Ascending aorta (tissue), 2 donors: ENCODE data around the gene PLAAT4. TPM values are rescaled to one million over a fixed set of nuclear protein-coding genes. Genes with fewer than 3 reads are reported as not detected.
"Not testable (repeated sequence)": the region's sequence is repeated elsewhere in the genome, so short reads cannot be mapped to it uniquely, and the experiment has no call there.

Experiments used
- DNase-seq, 2 donors: peaks; one replicate each; pipeline ENCODE4 v3.0.0-alpha.2; 2019; ENCODE audit warnings: low spot score in 2 of 2
- H3K27ac ChIP-seq, 2 donors: fragments of 200-600 bp; sonication (generic); one replicate each; pipeline ENCODE4 v1.5.1; 2016 to 2017; ENCODE audit warnings: mild to moderate bottlenecking in 1 of 2
- H3K27me3 ChIP-seq: fragments of 200-600 bp; sonication (generic); one replicate; pipeline ENCODE4 v1.5.1; 2017
- H3K36me3 ChIP-seq, 2 donors: fragments of 200-600 bp; sonication (generic); one replicate each; pipeline ENCODE4 v1.5.1; 2016
- H3K4me1 ChIP-seq, 2 donors: fragments of 200-600 bp; sonication (generic); one replicate each; pipeline ENCODE4 v1.5.1; 2016 to 2017; ENCODE audit warnings: mild to moderate bottlenecking in 1 of 2
- H3K4me3 ChIP-seq, 2 donors: fragments of 200-600 bp; sonication (generic); one replicate each; pipeline ENCODE4 v1.5.1; 2016 to 2017; ENCODE audit warnings: mild to moderate bottlenecking in 1 of 2
- H3K9me3 ChIP-seq, 2 donors: fragments of 200-600 bp; sonication (generic); one replicate each; pipeline ENCODE4 v1.5.1; 2016
- CTCF ChIP-seq, 3 experiments: fragments of 200-600 bp in 2 of 3; fragments of 450-650 bp in 1 of 3; sonication (generic) in 2 of 3; IDR thresholded peaks; one replicate each; pipeline ENCODE4 v1.5.1; 2016 to 2019; ENCODE audit warnings: antibody characterized with exemption in 3 of 3, mild to moderate bottlenecking in 1 of 3, moderate library complexity in 1 of 3
- intact Hi-C: fragments of 100-400 bp; cut with DNase I; formaldehyde crosslinking; loops from one replicate; pipeline ENCODE4 v1.15.1; 2023
- total RNA-seq: library from RNA; depleted of rRNA; stranded (reverse); fragments of >200 nt; gene quantifications from one replicate; pipeline ENCODE4 v1.1.0, GENCODE V29; 2016

The PLAAT4 gene
- total RNA-seq, 1 donor from 2014 or later, result 1.1 TPM

- TF ChIP-seq CTCF (IDR thresholded peaks at IDR 0.05), result no peak
- Histone ChIP-seq H3K36me3 (no peaks in the 10 kb centered on the region), H3K9me3 (no peaks in the 10 kb centered on the region), H3K4me3 (no peak overlapping the region), H3K4me1 (peaks cover 7 to 21% of the 10 kb centered on the region in 2 donors), H3K27ac (peak overlapping the region; percentile 84 to 94), H3K27me3 (no peaks in the 10 kb centered on the region)
- intact Hi-C loops, result loop anchor here (2.0 kb wide), 1 partner anchor 79 kb away; the partner anchor contains the start of gene PLAAT3
- no peak for DNase-seq
Observed at GRCh38 chr11:63535734-63536133, 874 bp upstream of the PLAAT4 start.

- intact Hi-C loops, result loop anchor here (2.0 kb wide), 1 partner anchor 77 kb away; the partner anchor contains the start of gene PLAAT3
- Histone ChIP-seq H3K27ac (peak overlapping the region; percentile 84 to 94), H3K27me3 (no peaks in the 10 kb centered on the region), H3K4me3 (peak overlapping the region; percentile 52 to 64), H3K9me3 (no peaks in the 10 kb centered on the region), H3K4me1 (peaks cover 7 to 15% of the 10 kb centered on the region in 2 donors), H3K36me3 (no peaks in the 10 kb centered on the region)
- peak; percentile 35 to 86 for DNase-seq
- no peak for TF ChIP-seq CTCF (IDR thresholded peaks at IDR 0.05)
Observed at GRCh38 chr11:63537293-63538101, 889 bp downstream of the PLAAT4 start.

- H3K27ac ChIP-seq, H3K4me3 ChIP-seq, H3K27me3 ChIP-seq, H3K9me3 ChIP-seq, DNase-seq, H3K36me3 ChIP-seq, H3K4me1 ChIP-seq, intact Hi-C loops: not testable (repeated sequence)
Observed at GRCh38 chr11:63542506-63542905, 5.9 kb downstream of the PLAAT4 start.

- no peak for TF ChIP-seq CTCF (IDR thresholded peaks at IDR 0.05)
- H3K4me3 ChIP-seq, result no peak overlapping the region
- H3K9me3 ChIP-seq, result no peaks in the 10 kb centered on the region
- intact Hi-C loops, result no loop called here
- H3K27me3 ChIP-seq, result no peaks in the 10 kb centered on the region
- peaks cover 0 to 5% of the 10 kb centered on the region in 2 donors for H3K36me3 ChIP-seq
- H3K27ac ChIP-seq, result no peak overlapping the region
- DNase-seq, result no peak
- no peaks in the 10 kb centered on the region for H3K4me1 ChIP-seq
Observed at GRCh38 chr11:63543711-63544110, 7.1 kb downstream of the PLAAT4 start.

GRCh38 chr11:63547061-63547460 lies 10.5 kb downstream of the PLAAT4 start:
- Histone ChIP-seq H3K4me1 (no peaks in the 10 kb centered on the region), H3K27ac (no peak overlapping the region), H3K27me3 (no peaks in the 10 kb centered on the region), H3K9me3 (no peaks in the 10 kb centered on the region), H3K4me3 (no peak overlapping the region), H3K36me3 (peaks cover 0 to 5% of the 10 kb centered on the region in 2 donors)
- DNase-seq, result peak in 1 of 2 donors; percentile 43
- intact Hi-C loops, result no loop called here
- TF ChIP-seq CTCF (IDR thresholded peaks at IDR 0.05), result no peak

GRCh38 chr11:63548178-63548577 lies 11.6 kb downstream of the PLAAT4 start:
- Histone ChIP-seq H3K36me3 (peaks cover 0 to 5% of the 10 kb centered on the region in 2 donors), H3K9me3 (no peaks in the 10 kb centered on the region), H3K27me3 (no peaks in the 10 kb centered on the region), H3K27ac (no peak overlapping the region), H3K4me3 (no peak overlapping the region), H3K4me1 (no peaks in the 10 kb centered on the region)
- peak in 1 of 2 donors; percentile 16 for DNase-seq
- intact Hi-C loops, result no loop called here
- no peak for TF ChIP-seq CTCF (IDR thresholded peaks at IDR 0.05)
